DMS 273 (cell line): Measurements from ENCODE around the gene DKK3.
"Not testable (repeated sequence)": the region's sequence is repeated elsewhere in the genome, so short reads cannot be mapped to it uniquely, and the experiment has no call there.

Source experiments
- DNase-seq: peaks from one replicate; lab custom pipeline; 2025; ENCODE audit not compliant: unreplicated experiment; lab: John Stamatoyannopoulos, UW

The DKK3 gene

GRCh38 chr11:12007769-12008737, at the start of gene DKK3:
Gene DKK3 (minus strand): TSS chr11:12008626. CDS start chr11:12008582, 44 bp downstream.
- peak; percentile 62 for DNase-seq

DNA sequence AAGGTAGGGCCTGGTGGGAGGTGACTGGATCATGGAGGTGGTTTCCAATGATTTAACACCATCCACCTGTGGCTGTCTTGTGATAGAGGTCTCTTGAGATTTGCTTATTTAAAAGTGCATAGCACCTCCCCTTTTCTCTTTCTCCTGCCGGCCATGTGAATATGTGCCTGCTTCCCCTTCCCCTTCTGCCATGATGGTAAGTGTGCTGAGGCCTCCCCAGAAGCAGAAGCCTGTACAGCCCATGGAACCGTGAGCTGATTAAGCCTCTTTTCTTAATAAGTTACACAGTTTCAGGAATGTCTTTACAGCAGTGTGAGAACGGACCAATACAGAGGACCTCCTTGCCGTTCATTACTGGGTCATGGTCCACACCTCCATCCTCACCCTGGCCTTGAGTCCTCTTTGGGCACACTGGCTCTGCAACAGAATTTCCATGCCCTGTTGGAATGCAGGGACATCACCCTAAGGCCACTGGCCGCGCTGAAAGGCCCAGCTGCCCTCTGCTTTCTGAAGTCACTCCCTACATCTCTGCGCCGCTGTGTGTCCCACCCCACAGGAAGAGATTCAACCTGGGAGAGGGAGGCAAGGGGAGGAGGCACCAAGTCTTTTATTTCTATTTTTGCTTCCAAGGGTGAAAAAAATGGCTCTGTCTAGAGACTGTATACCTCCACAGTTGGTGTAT, 49.0 kb upstream of the DKK3 start:
- no peak for DNase-seq

- no peak for DNase-seq
Measured at GRCh38 chr11:12056119-12056518, 47.7 kb upstream of the DKK3 start.

DNA sequence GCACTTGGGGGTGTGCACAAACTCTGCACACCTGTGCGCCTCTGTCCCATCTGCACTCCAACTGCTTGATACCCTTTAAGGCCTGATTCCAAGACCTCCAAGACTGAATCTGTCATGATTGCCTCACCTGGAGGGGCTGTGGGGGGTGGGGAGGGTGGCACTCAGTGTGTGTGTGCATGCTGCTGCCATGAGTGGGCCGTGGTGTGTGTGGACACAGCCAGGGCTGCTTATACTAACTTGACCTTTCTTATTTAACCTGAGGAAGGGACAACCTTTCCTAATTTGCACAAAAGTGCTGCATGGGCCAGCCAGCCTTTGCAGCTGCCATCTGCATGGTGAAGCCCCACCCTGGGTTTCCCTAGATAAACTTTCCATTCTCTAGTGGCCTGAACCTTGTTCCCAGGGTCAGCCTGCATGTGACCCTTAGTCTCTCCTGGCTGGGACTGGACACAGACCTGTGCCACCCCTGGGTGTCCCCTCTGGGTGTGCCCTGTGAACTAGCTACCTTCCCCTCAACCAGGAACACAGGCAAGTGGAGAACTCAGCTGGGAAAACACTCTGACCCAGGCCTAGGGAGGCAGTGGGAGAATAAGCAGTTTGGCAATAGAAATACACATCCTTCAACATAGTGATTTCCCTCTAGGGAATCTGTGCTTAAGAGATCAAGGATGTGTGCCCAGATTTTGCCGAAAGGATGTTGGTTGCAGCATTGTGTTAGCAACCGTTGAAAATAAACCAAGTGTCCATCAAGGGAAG, 45.4 kb upstream of the DKK3 start:
- DNase-seq = no peak

- DNase-seq = peak; percentile 8
Measured at GRCh38 chr11:12052676-12053605, 44.5 kb upstream of the DKK3 start.

- DNase-seq = peak; percentile 12
Measured at GRCh38 chr11:12051287-12051662, 42.8 kb upstream of the DKK3 start.

DNA sequence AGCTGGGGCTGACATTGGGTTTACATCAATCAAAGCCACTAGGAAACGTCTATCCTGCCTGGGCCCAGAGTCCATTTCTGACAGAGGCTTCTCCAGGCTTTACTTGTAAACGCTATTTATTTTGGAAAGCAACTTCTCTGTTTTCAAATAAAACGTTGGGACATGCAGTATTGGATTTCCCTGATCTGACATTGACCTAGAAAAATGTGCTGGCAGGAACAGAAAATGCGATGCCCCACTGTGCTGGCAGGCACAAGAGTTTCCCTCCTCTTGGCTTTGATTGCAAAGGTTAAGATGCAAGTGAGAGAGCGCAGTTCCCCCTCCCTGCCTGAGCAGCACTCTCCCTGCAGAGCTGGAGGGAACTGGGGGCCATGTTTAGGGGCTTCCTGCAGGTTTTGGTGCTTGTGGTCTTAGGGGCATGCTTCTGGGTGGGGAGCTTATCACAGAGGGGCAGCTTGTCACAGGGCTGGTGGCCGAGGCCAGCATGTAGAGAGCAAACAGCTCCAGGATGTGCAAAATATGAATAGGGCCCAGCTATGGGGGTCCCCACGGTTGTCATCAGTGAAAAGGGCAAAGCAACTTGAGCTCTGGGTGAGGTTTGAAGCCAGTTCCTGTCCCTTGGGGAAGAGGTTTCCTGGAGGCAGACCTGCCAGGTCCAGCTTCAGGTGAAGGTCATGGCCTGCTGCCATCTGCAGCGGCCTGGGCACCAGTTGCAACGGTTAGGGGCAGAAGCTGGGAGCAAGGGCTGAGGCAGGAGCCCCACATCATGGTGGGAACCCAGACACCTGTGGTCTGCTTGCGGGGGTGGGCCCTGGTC, 42.3 kb upstream of the DKK3 start:
- no peak for DNase-seq

DNA sequence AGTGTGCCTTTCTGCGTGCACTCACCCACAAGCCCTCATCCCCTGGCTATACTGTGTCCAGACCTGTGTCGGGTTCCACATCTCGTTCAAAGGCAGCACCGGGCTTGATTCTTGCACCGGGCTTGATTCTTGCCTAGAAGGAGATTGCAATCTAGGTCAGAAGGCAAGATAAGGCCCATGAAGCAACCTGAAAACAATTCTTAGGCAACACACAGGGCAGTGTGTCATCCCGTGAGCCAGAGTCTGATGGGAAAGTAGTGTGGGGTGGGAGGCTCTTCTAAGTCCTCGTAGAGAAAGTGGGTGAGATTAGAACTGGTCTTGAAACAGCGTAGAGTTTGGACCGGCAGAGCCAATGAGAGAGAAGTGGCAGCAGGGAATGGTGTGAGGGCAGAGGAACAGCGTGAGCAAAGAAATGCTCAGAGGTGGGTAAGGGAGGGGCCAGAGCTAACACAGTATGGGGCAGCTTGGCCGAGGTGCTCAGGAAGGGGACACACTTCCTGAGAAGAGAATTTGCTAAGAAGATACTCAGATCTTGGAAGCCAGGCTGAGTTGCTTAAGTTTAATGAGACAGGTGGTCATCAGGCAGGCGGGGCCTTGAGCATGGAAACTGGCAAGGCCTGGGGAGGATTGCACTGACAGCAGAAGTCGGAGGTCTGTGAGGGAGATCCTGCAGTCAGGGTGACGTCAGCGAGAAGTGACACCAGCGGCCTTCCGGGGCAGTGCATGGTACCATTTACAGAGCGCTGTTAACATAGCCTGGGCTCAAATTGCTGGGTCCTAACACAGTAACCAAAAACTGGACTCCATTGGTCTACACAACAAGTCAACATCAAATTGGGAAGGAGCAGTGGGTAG, 40.7 kb upstream of the DKK3 start:
- DNase-seq = no peak

- no peak for DNase-seq
Measured at GRCh38 chr11:12046636-12047236, 38.3 kb upstream of the DKK3 start.

GRCh38 chr11:12045914-12046635, 37.6 kb upstream of the DKK3 start:
- DNase-seq = no peak

- no peak for DNase-seq
Measured at GRCh38 chr11:12044799-12045198, 36.4 kb upstream of the DKK3 start.

DNA sequence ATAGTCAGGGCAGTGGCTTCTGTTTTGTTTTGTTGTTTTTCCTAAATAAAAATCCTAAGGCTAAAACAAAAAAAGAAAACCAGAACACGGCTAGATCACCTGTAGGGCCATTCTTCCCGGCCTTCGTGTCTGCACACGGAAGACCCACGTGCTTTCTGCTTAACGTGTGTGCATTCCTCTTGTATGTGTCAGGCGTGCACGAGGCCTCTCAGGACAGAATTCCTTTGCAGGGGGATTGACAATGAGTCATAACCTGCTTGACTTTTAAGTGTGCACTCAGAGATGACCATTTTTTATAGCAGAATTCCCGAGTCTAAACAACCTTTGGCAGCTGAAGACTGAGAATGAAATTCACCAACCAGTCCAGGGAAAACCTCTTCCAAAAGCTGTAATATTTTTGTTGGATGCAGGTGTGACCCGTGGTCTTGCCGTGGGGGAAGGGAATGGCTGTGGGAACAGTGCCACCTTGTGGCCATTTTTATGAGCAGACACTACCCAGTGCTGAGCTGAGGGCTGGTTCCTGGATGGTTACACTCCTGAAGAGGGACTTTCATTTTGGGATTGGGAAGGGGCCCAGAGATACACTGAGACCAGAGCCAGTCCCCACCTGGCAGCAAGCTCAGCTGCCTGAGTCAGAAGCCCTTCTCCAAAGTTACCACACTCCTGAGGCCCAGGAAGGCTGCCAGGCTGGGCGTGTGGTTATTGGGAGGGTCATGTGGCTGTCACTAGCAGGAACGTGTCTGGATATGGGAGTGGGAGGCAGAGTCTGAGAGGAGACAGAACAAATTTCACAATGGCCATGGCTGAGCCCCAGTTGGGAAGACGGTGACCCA, 35.7 kb upstream of the DKK3 start:
- peak; percentile 80 for DNase-seq

DNA sequence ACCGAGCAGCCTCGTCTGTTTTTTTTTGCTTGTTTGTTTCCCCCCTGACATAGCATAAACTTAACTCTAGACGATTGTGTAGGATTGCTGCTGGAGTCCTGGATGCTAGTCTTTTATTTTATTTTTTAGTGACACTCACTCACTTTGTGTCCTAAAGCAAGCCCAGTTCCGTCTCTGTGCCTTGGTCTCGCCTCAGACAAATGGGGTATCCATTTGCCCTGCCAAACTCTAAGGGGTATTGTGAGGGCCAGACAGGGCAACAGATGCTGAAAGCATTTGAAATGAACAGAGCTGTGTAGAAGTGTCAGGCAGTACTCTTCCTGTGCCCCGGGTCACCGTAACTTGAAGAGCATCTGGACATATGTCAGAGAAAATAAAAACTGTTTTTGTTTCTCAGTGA, 34.8 kb upstream of the DKK3 start:
- DNase-seq = peak; percentile 21

GRCh38 chr11:12042215-12042676, 33.8 kb upstream of the DKK3 start:
- DNase-seq = no peak

DNA sequence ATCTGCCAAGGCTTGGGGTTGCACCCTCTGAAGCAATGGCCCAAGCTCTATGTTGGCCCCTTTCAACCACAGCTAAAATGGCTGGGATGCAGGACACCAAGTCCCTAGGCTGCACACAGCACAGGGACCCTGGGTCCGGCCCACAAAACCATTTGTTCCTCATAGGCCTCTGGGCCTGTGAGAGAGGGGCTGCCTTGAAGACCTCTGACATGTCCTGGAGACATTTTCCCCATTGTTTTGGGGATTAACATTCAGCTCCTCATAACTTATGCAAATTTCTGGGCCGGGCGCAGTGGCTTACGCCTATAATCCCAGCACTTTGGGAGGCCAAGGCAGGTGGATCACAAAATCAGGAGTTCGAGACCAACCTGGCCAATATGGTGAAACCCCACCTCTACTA, 32.3 kb upstream of the DKK3 start:
- DNase-seq = not testable (repeated sequence)

DNA sequence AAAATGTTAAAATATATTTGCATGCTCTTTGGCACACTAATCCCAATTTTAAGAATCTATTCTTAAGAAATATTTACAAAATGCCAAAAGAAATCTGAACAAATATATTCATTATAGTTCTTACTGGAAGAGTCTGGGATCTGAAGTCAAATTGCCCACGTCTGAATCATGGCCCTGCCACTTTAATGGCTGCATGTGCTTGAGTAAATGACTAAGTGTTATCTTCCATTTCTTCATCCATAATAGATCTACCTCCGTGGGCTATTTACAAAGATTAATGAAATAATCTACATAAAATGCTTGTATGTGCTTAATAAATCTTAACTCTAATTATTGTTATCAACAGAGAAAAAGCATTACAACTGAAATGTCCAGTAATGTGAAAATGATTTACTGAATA, 24.5 kb upstream of the DKK3 start:
- no peak for DNase-seq
